Fibroblast of mammary gland (primary cell): ENCODE results near the gene KRT34.
"Not testable (repeated sequence)": the region's sequence is repeated elsewhere in the genome, so short reads cannot be mapped to it uniquely, and the experiment has no call there.

Source experiments
- DNase-seq: peaks from one replicate; pipeline ENCODE4 v3.0.0-alpha.2; 2010; ENCODE audit warnings: low read depth
- H3K4me3 ChIP-seq: 2 replicates; pipeline ENCODE4 v1.5.1; 2011; ENCODE audit warnings: low read depth, mild to moderate bottlenecking, low read length, moderate library complexity; ENCODE audit not compliant: control insufficient read depth
- TF ChIP-seq, protein P1 (sequence below): conservative IDR thresholded peaks from 2 replicates; pipeline ENCODE4 v1.5.1; 2011; ENCODE audit warnings: low read depth, low read length, inconsistent platforms; ENCODE audit not compliant: control insufficient read depth, insufficient read depth

Gene KRT34

DNA sequence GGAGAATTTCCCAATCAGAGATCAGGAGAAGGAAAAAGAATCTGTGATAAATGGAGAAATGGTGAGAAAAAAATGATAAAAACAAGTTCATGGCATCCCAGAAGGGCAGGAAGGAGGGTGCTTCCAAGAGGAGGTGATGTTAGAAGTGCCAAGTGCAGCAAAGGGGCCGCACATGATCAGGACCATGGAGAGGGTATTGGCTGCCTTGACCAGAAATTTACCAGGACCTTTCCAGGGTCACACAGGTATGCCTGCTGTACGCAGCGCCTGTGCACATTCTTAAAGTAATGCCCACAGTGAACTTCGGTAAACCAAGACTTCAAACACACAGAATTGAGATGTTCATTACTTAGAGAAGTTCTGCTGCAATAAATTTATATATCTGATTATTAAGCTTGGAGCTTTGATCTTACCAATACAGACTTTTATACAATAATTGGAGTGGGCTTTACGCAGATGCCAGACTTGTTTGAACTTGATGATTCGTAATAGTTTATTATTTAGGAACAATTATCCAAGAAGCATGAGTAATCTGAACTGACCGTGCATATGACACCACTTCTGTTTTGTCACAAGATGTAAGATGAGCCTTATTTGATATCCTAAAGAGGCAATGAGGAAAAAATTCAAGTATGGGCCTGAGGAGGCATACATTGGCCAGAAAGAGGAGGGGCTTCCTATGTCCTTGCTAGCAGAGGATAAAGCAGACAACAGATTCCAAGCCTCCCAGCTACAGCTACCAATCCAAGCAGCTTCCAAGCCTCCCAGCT, 29.3 kb downstream of the KRT34 start:
- DNase-seq = peak; percentile 12
- TF ChIP-seq, protein P1, sequence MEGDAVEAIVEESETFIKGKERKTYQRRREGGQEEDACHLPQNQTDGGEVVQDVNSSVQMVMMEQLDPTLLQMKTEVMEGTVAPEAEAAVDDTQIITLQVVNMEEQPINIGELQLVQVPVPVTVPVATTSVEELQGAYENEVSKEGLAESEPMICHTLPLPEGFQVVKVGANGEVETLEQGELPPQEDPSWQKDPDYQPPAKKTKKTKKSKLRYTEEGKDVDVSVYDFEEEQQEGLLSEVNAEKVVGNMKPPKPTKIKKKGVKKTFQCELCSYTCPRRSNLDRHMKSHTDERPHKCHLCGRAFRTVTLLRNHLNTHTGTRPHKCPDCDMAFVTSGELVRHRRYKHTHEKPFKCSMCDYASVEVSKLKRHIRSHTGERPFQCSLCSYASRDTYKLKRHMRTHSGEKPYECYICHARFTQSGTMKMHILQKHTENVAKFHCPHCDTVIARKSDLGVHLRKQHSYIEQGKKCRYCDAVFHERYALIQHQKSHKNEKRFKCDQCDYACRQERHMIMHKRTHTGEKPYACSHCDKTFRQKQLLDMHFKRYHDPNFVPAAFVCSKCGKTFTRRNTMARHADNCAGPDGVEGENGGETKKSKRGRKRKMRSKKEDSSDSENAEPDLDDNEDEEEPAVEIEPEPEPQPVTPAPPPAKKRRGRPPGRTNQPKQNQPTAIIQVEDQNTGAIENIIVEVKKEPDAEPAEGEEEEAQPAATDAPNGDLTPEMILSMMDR = no peak
- no peak overlapping the region for H3K4me3 ChIP-seq

DNA sequence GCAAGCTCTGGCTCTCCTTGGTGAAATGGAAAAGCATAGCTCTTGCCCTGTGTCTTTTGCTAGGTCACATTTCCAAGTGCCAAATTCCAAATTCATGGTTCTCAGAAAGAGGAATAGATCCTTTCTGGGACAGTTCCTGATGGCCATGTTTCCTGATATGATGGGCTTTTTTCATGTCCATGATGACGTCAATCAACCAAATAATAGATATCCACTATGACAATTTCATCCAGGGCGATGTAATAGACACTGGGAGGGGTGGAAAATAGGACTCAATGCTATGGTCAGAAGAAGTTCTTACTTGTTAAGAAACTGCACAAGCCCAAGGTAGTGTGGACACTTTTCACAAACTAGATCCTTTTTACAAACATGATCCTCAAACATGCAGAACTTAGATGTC, 30.9 kb downstream of the KRT34 start:
- TF ChIP-seq, protein P1 = no peak
- no peak for DNase-seq
- no peak overlapping the region for H3K4me3 ChIP-seq

DNA sequence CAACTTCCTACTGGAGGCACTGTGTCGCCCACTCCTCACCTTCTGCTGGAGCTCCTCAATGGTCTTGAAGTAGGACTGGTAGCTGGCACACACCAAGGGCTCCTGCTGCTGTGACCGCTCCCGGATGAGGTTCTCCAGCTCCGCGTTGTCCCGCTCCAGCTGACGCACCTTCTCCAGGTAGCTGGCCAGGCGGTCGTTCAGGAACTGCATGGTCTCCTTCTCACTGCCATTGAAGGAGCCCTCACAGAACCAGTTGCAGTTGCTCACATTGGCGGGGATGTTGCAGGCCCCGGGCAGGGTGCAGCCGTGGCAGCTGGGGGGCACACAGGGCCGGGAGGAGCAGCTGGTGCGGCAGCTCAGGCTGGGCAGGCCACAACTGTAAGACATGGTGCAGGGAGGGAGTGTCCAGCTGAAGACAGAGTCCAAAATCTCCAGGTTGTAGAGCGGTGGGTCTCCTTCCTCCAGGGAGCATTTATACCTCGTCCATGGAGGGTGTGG, 31.7 kb downstream of the KRT34 start, which contains the start of gene KRT33A:
TSS of gene KRT33A (minus strand) at position 448 of the 498 bp plus-strand sequence. CDS start at position 387, 61 bp downstream.
- not testable (repeated sequence) for DNase-seq, H3K4me3 ChIP-seq

DNA sequence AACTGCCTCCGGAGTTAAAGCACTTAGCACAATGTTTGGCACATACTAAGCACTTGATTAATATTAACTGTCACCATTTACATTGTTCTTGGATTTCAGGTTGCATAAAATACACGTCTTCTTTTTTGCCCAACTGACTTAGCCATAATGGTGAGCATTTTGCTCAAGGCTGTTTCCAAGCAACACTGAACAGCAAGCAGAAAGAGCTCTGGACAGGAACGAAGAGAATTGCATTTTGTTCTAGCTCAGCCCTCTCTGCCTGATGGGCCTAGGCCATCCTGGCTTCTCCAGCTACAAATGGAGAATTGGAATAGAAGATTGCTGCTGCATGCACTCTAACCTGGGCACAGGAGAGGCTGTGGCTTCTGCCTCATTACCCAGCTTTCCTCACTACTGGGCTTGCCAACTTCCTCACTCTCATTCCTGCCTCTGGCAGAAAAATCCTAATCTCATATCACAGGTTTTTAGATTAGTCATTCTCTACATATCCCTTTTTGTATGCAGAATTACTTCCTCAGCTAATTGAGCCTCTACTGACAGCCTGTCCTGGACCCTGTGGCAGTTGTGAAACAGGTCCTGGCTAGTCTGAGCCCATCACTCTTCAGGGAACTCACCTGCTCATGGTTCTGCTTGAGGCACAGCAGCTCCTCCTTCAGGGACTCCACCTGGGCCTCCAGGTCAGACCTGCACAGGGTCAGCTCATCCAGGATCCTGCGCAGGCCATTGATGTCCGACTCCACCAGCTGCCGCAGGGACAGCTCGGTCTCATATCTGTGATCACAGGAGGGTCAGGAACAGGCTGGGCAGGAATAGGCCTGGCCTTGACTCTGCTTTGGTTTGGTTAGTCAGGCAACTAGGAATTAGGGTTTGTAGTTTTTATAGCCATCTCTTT, 34.0 kb downstream of the KRT34 start:
- TF ChIP-seq, protein P1 = no peak
- H3K4me3 ChIP-seq = no peak overlapping the region
- DNase-seq = no peak

DNA sequence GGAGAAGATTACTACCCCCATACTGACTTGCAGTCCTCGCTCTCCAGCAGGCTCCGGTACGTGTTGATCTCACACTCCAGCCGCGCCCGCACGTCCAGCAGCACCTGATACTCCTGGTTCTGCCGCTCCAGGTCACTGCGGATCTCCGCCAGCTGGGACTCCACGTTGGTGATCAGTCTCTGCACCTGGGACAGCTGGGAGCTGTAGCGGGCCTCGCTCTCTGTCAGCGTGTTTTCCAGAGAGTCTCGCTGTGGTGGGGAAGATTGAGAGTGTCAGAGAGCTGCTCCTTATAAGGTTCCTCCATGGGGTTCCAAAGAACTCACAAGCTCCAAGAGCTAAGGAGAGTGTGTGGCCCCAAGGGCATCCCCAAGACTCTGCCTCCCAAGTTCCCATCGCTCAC, 35.7 kb downstream of the KRT34 start:
- H3K4me3 ChIP-seq, DNase-seq: not testable (repeated sequence)

DNA sequence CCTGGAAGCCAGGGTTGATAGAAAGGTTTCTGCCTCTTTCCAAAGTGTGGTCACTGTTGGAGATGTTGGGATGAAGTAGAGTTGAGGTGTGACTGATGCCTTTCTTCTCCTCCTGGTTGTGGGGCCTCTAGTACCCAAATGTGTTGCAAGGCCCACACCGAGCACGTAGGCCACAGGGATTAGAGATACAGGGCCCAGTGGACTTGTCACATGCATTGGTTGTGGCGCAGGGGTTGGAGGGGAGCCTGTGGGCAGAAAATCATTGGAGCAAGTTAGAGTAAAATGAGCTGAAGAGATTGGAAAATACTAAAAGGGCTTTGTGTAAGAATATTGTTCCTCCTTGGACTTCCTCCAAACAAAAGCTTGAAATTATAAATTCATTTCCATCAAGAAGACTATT, 36.1 kb downstream of the KRT34 start:
- H3K4me3 ChIP-seq = no peak overlapping the region
- TF ChIP-seq, protein P1 = no peak
- no peak for DNase-seq

DNA sequence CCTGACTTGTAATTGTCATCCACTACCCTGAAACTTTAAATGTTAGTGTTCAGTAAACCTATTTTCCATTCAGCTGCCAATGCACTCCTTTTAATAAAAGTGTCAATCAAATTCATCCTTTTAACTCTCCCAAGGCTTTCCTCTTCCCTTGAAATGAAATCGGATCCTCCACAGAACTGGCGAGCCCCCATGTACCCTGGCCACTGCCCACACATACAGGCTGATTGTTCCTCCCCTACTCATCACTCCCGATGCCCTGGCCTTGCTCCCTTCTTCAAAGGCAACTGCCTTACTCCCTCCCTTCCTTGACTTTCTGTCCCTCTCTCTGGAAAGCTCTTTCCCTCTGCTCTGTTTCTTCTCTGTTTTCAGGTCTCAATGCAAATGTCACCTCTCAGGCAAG, 39.1 kb downstream of the KRT34 start:
- no peak for DNase-seq
- no peak overlapping the region for H3K4me3 ChIP-seq
- TF ChIP-seq, protein P1 = no peak
